ENCODE data around the gene PTGIS. TPM values are rescaled to one million over a fixed set of nuclear protein-coding genes. Genes with fewer than 3 reads are reported as not detected.

The PTGIS gene
- total RNA-seq, 1 experiment from 2014 or later, result 0.26 TPM

- no peak for DNase-seq
- no peaks in the 10 kb centered on the region for H3K4me1 Mint-ChIP-seq (ENCODE audit: low read depth, unreplicated experiment)
- no peak overlapping the region for H3K4me3 Mint-ChIP-seq (ENCODE audit: low read depth, unreplicated experiment)
- intact Hi-C loops (cut with micrococcal nuclease; ENCODE audit: unreplicated experiment), result no loop called here
- BruUV-seq (replicated peaks), result no TSS peak
- CTCF ChIA-PET, result no interaction called here
- no peak for TF ChIP-seq CTCF (IDR thresholded peaks at IDR 0.05; ENCODE audit: unreplicated experiment)
- H3K27me3 Mint-ChIP-seq (ENCODE audit: unreplicated experiment), result peaks cover 81% of the 10 kb centered on the region
- no peaks in the 10 kb centered on the region for H3K36me3 Mint-ChIP-seq (ENCODE audit: insufficient read depth, unreplicated experiment)
- no peaks in the 10 kb centered on the region for H3K9me3 Mint-ChIP-seq (ENCODE audit: low read depth, unreplicated experiment)
- H3K27ac Mint-ChIP-seq (ENCODE audit: unreplicated experiment), result no peak overlapping the region
These were observed 41.9 kb downstream of the PTGIS start for GRCh38 chr20:49526056-49526455.

GRCh38 chr20:49523767-49524360 lies 44.1 kb downstream of the PTGIS start:
- Mint-ChIP-seq H3K9me3 (ENCODE audit: low read depth, unreplicated experiment) (no peaks in the 10 kb centered on the region), H3K4me1 (ENCODE audit: low read depth, unreplicated experiment) (no peaks in the 10 kb centered on the region), H3K4me3 (ENCODE audit: low read depth, unreplicated experiment) (no peak overlapping the region), H3K27me3 (ENCODE audit: unreplicated experiment) (peaks cover 81% of the 10 kb centered on the region), H3K27ac (ENCODE audit: unreplicated experiment) (no peak overlapping the region), H3K36me3 (ENCODE audit: insufficient read depth, unreplicated experiment) (no peaks in the 10 kb centered on the region)
- intact Hi-C loops (cut with micrococcal nuclease; ENCODE audit: unreplicated experiment), result no loop called here
- CTCF ChIA-PET, result interaction anchor here (0.7 kb wide), 1 partner anchor 251 kb away, joined by 4 read pairs; no protein-coding TSS in a partner anchor
- no TSS peak for BruUV-seq (replicated peaks)
- no peak for DNase-seq
- no peak for TF ChIP-seq CTCF (IDR thresholded peaks at IDR 0.05; ENCODE audit: unreplicated experiment)

GRCh38 chr20:49521356-49521755 lies 46.6 kb downstream of the PTGIS start:
- no peaks in the 10 kb centered on the region for H3K36me3 Mint-ChIP-seq (ENCODE audit: insufficient read depth, unreplicated experiment)
- no TSS peak for BruUV-seq (replicated peaks)
- CTCF ChIA-PET, result interaction anchor here (1.1 kb wide), 1 partner anchor 13 kb away, joined by 4 read pairs; no protein-coding TSS in a partner anchor
- H3K4me3 Mint-ChIP-seq (ENCODE audit: low read depth, unreplicated experiment), result no peak overlapping the region
- H3K27ac Mint-ChIP-seq (ENCODE audit: unreplicated experiment), result no peak overlapping the region
- H3K27me3 Mint-ChIP-seq (ENCODE audit: unreplicated experiment), result peaks cover 83% of the 10 kb centered on the region
- H3K9me3 Mint-ChIP-seq (ENCODE audit: low read depth, unreplicated experiment), result no peaks in the 10 kb centered on the region
- DNase-seq, result no peak
- H3K4me1 Mint-ChIP-seq (ENCODE audit: low read depth, unreplicated experiment), result no peaks in the 10 kb centered on the region
- intact Hi-C loops (cut with micrococcal nuclease; ENCODE audit: unreplicated experiment), result no loop called here
- no peak for TF ChIP-seq CTCF (IDR thresholded peaks at IDR 0.05; ENCODE audit: unreplicated experiment)

GRCh38 chr20:49519777-49520359 lies 48.1 kb downstream of the PTGIS start:
- Mint-ChIP-seq H3K4me1 (ENCODE audit: low read depth, unreplicated experiment) (no peaks in the 10 kb centered on the region), H3K4me3 (ENCODE audit: low read depth, unreplicated experiment) (no peak overlapping the region), H3K27ac (ENCODE audit: unreplicated experiment) (no peak overlapping the region), H3K9me3 (ENCODE audit: low read depth, unreplicated experiment) (no peaks in the 10 kb centered on the region), H3K27me3 (ENCODE audit: unreplicated experiment) (peaks cover 71% of the 10 kb centered on the region), H3K36me3 (ENCODE audit: insufficient read depth, unreplicated experiment) (no peaks in the 10 kb centered on the region)
- no TSS peak for BruUV-seq (replicated peaks)
- CTCF ChIA-PET, result interaction anchor here (0.5 to 0.7 kb wide), 2 partner anchors 10 to 399 kb away, joined by 3 to 7 read pairs; no protein-coding TSS in a partner anchor
- no peak for DNase-seq
- no peak for TF ChIP-seq CTCF (IDR thresholded peaks at IDR 0.05; ENCODE audit: unreplicated experiment)
- intact Hi-C loops (cut with micrococcal nuclease; ENCODE audit: unreplicated experiment), result no loop called here
